Coronary artery (tissue), 2 donors: Measurements from ENCODE around the gene PTOV1.

Experiments
- DNase-seq: peaks from one replicate; pipeline ENCODE4 v3.0.0-alpha.2; 2017; ENCODE audit warnings: low spot score
- H3K27ac ChIP-seq, 2 donors: fragments of 200-600 bp; sonication (generic); one replicate each; pipeline ENCODE4 v1.5.1; 2016 to 2019
- H3K4me3 ChIP-seq: fragments of 200-600 bp; sonication (generic); 2 replicates; pipeline ENCODE4 v1.5.1; 2016; ENCODE audit warnings: mild to moderate bottlenecking, moderate library complexity
- CTCF ChIP-seq: fragments of 200-600 bp; sonication (generic); IDR thresholded peaks from one replicate; pipeline ENCODE4 v1.5.1; 2019; ENCODE audit warnings: antibody characterized with exemption

PTOV1 gene

GRCh38 chr19:49881186-49881585 lies 30.2 kb downstream of the PTOV1 start:
- DNase-seq: no peak
- no peak overlapping the region for H3K4me3 ChIP-seq
- no peak for TF ChIP-seq CTCF
- H3K27ac ChIP-seq: no peak overlapping the region

- no peak for TF ChIP-seq CTCF
- Histone ChIP-seq H3K27ac (no peak overlapping the region), H3K4me3 (no peak overlapping the region)
- DNase-seq: no peak
Measured at GRCh38 chr19:49881672-49882394, 30.9 kb downstream of the PTOV1 start.

- TF ChIP-seq CTCF: no peak
- no peak overlapping the region for H3K27ac ChIP-seq
- no peak overlapping the region for H3K4me3 ChIP-seq
- no peak for DNase-seq
Measured at GRCh38 chr19:49882643-49883042, 31.7 kb downstream of the PTOV1 start.

- Histone ChIP-seq H3K4me3 (no peak overlapping the region), H3K27ac (no peak overlapping the region)
- no peak for DNase-seq
- no peak for TF ChIP-seq CTCF
Measured at GRCh38 chr19:49883094-49883493, 32.1 kb downstream of the PTOV1 start.

- H3K27ac ChIP-seq: no peak overlapping the region
- no peak overlapping the region for H3K4me3 ChIP-seq
- TF ChIP-seq CTCF: no peak
- no peak for DNase-seq
Measured at GRCh38 chr19:49884109-49884508, 33.1 kb downstream of the PTOV1 start.

- DNase-seq: no peak
- Histone ChIP-seq H3K27ac (no peak overlapping the region), H3K4me3 (no peak overlapping the region)
- TF ChIP-seq CTCF: no peak
Measured at GRCh38 chr19:49884760-49885159, 33.8 kb downstream of the PTOV1 start.

- no peak for TF ChIP-seq CTCF
- Histone ChIP-seq H3K27ac (no peak overlapping the region), H3K4me3 (no peak overlapping the region)
- no peak for DNase-seq
Measured at GRCh38 chr19:49887037-49887664, 36.2 kb downstream of the PTOV1 start.
